HL-60 (cell line): ENCODE measurements around the gene KLHL26.

ENCODE experiments used
- DNase-seq, 2 experiments: peaks; one replicate each; pipeline ENCODE4 v3.0.0-alpha.2; 2010 to 2020; ENCODE audit warnings: low read depth in 1 of 2, low spot score in 1 of 2
- H3K27ac ChIP-seq: fragments of 250-450 bp; sonication (Bioruptor Pico); replicated peaks from 2 replicates; pipeline ENCODE4 v1.5.1; 2020; ENCODE audit warnings: mild to moderate bottlenecking, moderate library complexity
- H3K27me3 ChIP-seq: fragments of 250-450 bp; sonication (Bioruptor Pico); 2 replicates; pipeline ENCODE4 v1.5.1; 2021; ENCODE audit warnings: mild to moderate bottlenecking, moderate library complexity; ENCODE audit not compliant: insufficient read depth, poor library complexity, severe bottlenecking
- H3K4me3 ChIP-seq: replicated peaks from 2 replicates; pipeline ENCODE4 v1.5.1; 2011; ENCODE audit warnings: mild to moderate bottlenecking, control low read depth, low read length; ENCODE audit not compliant: insufficient read depth
- GABPA ChIP-seq: IDR thresholded peaks from 2 replicates; pipeline ENCODE4 v1.6.1; 2012; ENCODE audit warnings: low read depth
- POLR2AphosphoS5 ChIP-seq: IDR thresholded peaks from 2 replicates; pipeline ENCODE4 v1.6.1; 2012; ENCODE audit warnings: low read depth
- SPI1 ChIP-seq: IDR thresholded peaks from 2 replicates; pipeline ENCODE4 v1.6.1; 2012; ENCODE audit warnings: low read depth, mild to moderate bottlenecking, borderline replicate concordance
- TF ChIP-seq, protein P1 (sequence below): IDR thresholded peaks from one replicate; pipeline ENCODE4 v1.5.1; 2011; ENCODE audit warnings: low read length, control low read depth, inconsistent platforms; ENCODE audit not compliant: insufficient read depth
- TF ChIP-seq, protein P2 (sequence below): IDR thresholded peaks from 2 replicates; pipeline ENCODE4 v1.6.1; 2012; ENCODE audit warnings: low read depth; ENCODE audit not compliant: insufficient replicate concordance

Gene KLHL26

DNA sequence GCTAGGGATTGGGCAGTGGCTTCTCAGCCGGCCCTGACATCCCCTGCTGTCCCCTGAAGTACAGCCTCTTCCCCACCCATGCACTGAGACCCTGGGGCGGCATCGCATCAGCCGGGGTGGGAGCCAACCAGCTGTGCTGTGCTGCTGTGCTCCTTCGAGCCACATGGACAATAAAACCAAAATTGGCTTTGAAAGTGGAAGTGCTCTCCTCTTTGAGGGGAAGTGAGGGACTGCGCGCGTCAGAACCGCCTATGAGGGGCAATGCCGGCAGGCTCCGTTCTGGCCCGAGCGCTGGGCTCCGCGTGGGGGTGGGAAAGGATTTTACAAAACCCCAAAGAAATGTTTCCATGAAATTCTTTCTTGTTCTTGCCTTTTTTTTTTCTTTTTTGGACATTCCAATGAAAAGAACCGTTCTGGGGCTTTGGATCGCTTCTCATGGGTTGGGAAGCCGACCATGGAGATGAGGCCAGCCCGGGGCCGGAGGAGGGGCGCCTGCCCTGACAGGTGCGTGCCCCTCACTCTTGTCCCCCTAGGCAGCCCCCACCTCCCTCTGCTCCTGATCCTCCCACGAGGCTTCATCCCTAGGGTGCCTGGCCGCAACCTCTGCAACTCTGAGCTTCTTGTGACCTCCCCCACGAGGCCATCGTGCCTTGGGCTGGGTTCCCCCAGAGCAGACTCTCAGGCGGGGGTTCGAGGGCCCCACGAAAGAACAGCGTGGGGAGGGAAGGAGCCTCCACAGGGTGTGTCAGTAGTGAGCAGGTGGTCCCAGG is 22.6 kb downstream of the KLHL26 start:
- TF ChIP-seq, protein P1, sequence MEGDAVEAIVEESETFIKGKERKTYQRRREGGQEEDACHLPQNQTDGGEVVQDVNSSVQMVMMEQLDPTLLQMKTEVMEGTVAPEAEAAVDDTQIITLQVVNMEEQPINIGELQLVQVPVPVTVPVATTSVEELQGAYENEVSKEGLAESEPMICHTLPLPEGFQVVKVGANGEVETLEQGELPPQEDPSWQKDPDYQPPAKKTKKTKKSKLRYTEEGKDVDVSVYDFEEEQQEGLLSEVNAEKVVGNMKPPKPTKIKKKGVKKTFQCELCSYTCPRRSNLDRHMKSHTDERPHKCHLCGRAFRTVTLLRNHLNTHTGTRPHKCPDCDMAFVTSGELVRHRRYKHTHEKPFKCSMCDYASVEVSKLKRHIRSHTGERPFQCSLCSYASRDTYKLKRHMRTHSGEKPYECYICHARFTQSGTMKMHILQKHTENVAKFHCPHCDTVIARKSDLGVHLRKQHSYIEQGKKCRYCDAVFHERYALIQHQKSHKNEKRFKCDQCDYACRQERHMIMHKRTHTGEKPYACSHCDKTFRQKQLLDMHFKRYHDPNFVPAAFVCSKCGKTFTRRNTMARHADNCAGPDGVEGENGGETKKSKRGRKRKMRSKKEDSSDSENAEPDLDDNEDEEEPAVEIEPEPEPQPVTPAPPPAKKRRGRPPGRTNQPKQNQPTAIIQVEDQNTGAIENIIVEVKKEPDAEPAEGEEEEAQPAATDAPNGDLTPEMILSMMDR = no peak
- TF ChIP-seq POLR2AphosphoS5 (no peak), SPI1 (peak; percentile 93), GABPA (no peak)
- TF ChIP-seq, protein P2, sequence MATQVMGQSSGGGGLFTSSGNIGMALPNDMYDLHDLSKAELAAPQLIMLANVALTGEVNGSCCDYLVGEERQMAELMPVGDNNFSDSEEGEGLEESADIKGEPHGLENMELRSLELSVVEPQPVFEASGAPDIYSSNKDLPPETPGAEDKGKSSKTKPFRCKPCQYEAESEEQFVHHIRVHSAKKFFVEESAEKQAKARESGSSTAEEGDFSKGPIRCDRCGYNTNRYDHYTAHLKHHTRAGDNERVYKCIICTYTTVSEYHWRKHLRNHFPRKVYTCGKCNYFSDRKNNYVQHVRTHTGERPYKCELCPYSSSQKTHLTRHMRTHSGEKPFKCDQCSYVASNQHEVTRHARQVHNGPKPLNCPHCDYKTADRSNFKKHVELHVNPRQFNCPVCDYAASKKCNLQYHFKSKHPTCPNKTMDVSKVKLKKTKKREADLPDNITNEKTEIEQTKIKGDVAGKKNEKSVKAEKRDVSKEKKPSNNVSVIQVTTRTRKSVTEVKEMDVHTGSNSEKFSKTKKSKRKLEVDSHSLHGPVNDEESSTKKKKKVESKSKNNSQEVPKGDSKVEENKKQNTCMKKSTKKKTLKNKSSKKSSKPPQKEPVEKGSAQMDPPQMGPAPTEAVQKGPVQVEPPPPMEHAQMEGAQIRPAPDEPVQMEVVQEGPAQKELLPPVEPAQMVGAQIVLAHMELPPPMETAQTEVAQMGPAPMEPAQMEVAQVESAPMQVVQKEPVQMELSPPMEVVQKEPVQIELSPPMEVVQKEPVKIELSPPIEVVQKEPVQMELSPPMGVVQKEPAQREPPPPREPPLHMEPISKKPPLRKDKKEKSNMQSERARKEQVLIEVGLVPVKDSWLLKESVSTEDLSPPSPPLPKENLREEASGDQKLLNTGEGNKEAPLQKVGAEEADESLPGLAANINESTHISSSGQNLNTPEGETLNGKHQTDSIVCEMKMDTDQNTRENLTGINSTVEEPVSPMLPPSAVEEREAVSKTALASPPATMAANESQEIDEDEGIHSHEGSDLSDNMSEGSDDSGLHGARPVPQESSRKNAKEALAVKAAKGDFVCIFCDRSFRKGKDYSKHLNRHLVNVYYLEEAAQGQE = no peak

DNA sequence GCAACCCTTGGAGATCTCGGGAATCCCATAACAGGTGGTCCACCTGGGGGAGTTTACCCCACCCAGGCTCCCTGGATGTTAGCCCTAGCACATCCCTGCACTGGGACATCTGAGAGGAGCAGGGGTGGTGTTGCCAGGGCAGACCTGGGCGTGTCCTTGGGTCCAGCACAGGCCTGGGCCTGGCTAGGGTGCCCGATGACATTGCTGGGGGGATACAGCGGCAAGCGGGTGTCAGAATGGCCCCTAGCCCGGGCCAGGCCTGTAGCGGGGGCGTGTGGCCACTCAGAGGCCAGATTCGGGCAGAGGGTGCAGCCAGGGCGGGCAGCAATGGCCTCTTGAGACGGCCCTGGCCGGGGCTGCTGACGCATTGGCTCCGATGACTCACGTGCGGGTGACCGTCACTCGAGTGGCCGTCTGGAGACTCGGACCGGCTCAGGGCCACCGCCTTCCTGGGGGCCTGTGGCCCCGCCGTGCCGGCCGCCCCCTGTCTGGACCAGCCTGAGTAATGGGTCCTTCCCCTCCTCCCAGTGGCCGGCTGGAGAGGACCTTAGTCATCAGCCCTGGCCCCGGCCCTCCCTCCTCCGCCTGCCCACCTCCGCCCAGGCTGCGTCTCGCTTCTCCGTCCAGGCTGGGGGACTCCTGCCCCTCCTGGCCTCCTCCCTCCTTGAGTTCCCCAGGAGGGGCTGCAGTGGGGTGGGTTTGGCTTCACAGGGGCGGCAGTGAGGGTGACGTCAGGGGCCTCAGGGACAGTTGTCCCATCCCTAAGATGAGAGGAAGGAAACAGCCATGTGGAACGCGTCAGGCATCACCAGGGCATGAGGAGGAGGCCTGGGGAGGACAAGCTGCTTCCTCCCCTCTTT is 23.5 kb downstream of the KLHL26 start:
- TF ChIP-seq, protein P2 = no peak
- TF ChIP-seq, protein P1 = no peak
- TF ChIP-seq POLR2AphosphoS5 (no peak), GABPA (no peak)
- Histone ChIP-seq H3K27me3 (no peaks in the 10 kb centered on the region), H3K27ac (no peak overlapping the region), H3K4me3 (no peak overlapping the region)
- no peak for DNase-seq

More for the DNA sequence above, 22.6 kb downstream of the KLHL26 start:
- H3K27me3 ChIP-seq = no peaks in the 10 kb centered on the region
- H3K4me3 ChIP-seq = no peak overlapping the region
- H3K27ac ChIP-seq = no peak overlapping the region
- peak; percentile 26 to 43 for DNase-seq

DNA sequence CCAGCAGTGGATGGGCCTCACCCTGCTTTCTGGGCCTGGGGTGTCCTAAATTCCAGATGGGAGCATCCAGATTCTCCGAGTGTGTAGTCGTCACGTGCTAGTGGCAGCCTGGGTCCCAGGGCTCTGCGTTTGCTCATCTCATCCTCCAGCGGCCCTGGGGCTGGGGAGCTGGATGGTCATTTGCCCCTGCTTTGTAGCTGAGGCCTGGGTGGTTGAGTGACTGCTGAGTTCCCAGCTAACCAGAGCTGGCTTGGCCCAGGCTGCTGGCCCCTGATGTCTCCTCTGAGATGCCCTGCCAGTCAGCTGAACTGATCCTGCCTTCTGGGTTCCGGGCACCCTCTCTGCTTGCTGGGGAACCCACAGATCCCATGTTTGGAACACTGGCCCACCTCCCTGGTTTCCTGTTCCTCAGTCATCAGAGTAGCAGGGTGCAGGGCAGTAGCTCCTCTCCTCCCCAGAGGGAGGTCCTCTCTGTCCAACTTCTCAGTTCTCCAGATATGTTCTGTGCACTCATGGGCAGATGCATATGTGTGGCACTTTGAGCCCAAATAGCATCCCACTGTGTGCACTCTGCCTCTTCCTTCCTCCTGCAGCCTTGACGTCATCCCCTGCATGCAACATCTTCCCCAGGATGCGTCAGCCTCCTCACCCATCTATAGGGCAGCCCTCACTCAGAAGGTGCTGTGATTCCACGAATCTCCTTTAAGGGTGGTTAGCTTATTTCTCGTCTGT is 24.3 kb downstream of the KLHL26 start:
- Histone ChIP-seq H3K4me3 (no peak overlapping the region), H3K27me3 (no peaks in the 10 kb centered on the region), H3K27ac (no peak overlapping the region)
- TF ChIP-seq, protein P1 = no peak
- TF ChIP-seq, protein P2 = no peak
- TF ChIP-seq GABPA (no peak), SPI1 (no peak), POLR2AphosphoS5 (no peak)
- no peak for DNase-seq
